KOPT-K1 (cell line): Measurements from ENCODE around the gene RTN1.

Source experiments
- H3K27ac ChIP-seq: fragments of 200-600 bp; sonication (generic); 2 replicates; pipeline ENCODE4 v1.5.1; 2016; ENCODE audit warnings: antibody characterized with exemption, mild to moderate bottlenecking, low read depth, low read length; ENCODE audit not compliant: poor library complexity, severe bottlenecking
- H3K36me3 ChIP-seq: fragments of 200-600 bp; sonication (generic); 2 replicates; pipeline ENCODE4 v1.5.1; 2017; ENCODE audit warnings: antibody characterized with exemption, mild to moderate bottlenecking, low read length, moderate library complexity; ENCODE audit not compliant: insufficient read depth
- H3K9me3 ChIP-seq: fragments of 200-600 bp; sonication (generic); 2 replicates; pipeline ENCODE4 v1.5.1; 2017; ENCODE audit warnings: antibody characterized with exemption, low read length, mild to moderate bottlenecking; ENCODE audit not compliant: insufficient read depth, poor library complexity, severe bottlenecking

Gene RTN1

DNA sequence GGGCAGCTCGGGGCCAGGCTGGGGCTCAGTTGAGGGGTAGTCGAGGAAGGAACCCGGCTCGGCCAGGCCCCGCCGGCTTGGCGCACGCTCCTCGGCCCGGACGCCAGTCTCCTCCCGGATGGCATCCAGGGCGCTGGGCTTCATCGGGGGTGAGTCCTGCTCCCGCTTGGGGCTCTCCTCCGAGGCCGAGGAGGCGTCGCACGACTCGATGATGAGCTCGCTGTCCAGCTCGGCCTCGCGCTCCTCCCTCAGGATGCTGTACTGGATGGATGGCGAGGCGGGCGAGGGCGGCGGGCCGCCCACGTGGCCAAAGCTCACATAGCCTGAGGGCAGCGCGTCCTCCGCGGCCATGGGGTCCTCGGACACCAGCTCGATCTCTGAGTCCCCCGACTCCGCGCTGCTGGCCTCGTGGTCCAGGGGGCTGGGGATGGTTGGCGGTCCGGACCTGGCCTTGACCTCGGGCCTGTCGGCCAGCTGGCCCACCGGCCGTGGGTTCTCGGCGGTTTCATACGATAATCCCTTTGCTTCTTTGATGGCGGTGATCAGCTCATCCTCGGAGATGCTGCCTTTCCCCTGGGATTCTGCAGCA is 143.4 kb downstream of the RTN1 start:
- Histone ChIP-seq H3K9me3 (no peaks in the 10 kb centered on the region), H3K36me3 (no peaks in the 10 kb centered on the region), H3K27ac (no peak overlapping the region)

GRCh38 chr14:59711080-59711479 is 159.5 kb downstream of the RTN1 start:
- Histone ChIP-seq H3K27ac (no peak overlapping the region), H3K36me3 (no peaks in the 10 kb centered on the region), H3K9me3 (no peaks in the 10 kb centered on the region)

- Histone ChIP-seq H3K36me3 (no peaks in the 10 kb centered on the region), H3K27ac (no peak overlapping the region), H3K9me3 (no peaks in the 10 kb centered on the region)
Measured at GRCh38 chr14:59707778-59708561, 162.6 kb downstream of the RTN1 start.

GRCh38 chr14:59705866-59706265 is 164.7 kb downstream of the RTN1 start:
- Histone ChIP-seq H3K27ac (no peak overlapping the region), H3K9me3 (peaks cover 3% of the 10 kb centered on the region), H3K36me3 (no peaks in the 10 kb centered on the region)

DNA sequence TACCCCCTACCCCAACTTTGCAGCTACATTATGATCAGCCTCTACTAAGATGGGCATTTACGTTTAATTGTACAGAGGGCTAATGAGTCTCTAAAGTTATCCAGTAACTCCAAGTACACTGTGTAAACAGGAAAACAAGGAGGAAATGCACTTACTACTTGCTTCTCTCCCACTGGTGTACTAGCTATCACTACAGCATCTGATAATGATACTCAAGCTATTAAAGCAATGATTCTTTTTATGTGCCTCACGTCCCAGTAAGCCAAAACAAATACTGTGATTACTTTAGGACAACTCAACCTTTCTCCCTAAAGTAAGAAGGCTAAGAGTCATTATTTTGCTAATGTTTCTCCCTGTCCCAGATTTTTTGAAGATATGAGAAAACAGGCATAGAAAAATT is 165.3 kb downstream of the RTN1 start:
- Histone ChIP-seq H3K27ac (no peak overlapping the region), H3K36me3 (no peaks in the 10 kb centered on the region), H3K9me3 (peaks cover 3% of the 10 kb centered on the region)

DNA sequence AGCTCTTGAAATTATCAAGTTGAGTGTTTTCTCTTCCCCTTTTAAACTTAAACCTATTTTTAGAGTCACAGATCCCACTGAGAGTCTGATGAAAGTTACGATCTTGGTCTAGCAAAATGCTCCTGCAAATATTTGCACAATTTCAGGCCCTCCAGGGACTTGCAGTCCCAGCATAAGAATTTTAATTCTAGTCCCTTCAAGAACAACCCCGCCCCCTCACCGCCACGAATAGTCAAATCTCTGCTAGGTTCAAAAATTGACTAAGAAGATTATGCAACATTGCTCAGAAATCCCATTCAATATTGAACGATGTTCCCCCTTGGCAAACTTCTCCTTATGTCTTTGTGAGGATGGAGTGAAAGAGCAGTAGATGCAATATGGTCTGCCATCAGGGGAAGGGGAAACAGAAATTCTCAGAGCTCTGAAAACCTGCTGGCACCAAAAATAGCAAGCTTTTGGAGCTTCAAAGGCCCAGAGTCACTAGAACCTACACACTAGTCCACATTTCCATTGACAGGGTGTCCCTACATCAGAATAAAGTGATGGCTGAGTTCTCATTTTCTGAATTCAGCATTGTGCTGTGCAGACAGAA is 166.4 kb downstream of the RTN1 start:
- H3K9me3 ChIP-seq, result peaks cover 3% of the 10 kb centered on the region
- no peaks in the 10 kb centered on the region for H3K36me3 ChIP-seq
- H3K27ac ChIP-seq, result no peak overlapping the region

GRCh38 chr14:59699442-59699841 is 171.1 kb downstream of the RTN1 start:
- Histone ChIP-seq H3K9me3 (peaks cover 3% of the 10 kb centered on the region), H3K27ac (no peak overlapping the region), H3K36me3 (no peaks in the 10 kb centered on the region)

DNA sequence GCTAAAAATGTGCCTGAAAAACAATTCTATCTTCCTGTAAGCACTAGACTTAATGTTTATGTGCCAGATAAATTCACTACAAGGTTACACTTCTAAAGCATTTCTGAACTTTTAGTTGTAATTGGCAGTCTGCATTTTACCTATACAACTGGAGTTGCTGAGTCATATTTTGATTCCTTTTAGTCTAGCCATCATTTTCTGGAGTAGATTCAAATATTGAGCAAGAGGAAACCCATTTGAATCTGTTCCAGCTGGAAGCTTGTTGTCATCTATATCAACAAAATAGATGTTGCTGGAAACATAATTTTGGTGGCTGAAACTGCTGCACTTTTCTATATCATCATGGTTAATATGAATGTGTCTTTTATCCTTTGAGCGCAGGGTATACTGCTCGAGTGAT is 171.8 kb downstream of the RTN1 start:
- peaks cover 3% of the 10 kb centered on the region for H3K9me3 ChIP-seq
- no peak overlapping the region for H3K27ac ChIP-seq
- no peaks in the 10 kb centered on the region for H3K36me3 ChIP-seq

DNA sequence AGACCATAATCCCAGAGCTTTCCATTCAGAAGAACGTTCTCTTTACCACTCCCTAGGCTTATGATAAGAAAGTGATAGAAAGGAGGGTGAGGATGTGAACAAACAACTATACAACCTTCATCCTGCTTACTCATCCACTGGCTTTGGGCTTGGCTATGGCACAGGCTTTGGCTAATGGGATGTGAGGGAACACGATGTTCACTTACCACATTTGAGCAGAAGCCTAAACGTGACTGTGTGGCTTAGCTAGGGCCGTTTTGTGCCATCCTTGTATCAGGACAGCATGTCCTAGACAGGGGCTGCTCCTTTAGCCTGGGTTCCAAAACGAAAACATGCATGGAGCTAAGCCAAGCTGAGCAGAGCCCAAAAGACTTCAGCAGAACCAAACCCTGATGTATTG is 175.4 kb downstream of the RTN1 start:
- H3K36me3 ChIP-seq, result no peaks in the 10 kb centered on the region
- no peaks in the 10 kb centered on the region for H3K9me3 ChIP-seq
- H3K27ac ChIP-seq, result no peak overlapping the region

GRCh38 chr14:59691266-59691665 is 179.3 kb downstream of the RTN1 start:
- H3K36me3 ChIP-seq, result no peaks in the 10 kb centered on the region
- H3K27ac ChIP-seq, result no peak overlapping the region
- H3K9me3 ChIP-seq, result no peaks in the 10 kb centered on the region

DNA sequence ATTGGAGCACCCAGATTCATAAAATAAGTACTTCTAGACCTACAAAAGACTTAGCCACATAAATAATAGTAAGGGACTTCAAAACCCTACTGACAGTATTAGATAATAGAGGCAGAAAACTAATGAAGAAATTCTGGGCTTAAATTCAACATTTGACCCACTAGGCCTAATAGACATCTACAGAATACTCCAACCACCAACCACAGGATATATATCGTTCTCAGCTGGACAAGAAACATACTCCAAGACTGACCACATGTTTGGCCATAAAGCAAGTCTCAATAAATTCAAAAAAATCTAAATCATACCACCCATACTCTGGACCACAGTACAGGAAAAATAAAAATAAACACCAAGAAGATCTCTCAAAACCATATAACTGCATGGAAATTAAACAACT is 180.2 kb downstream of the RTN1 start:
- H3K36me3 ChIP-seq, result no peaks in the 10 kb centered on the region
- no peak overlapping the region for H3K27ac ChIP-seq
- no peaks in the 10 kb centered on the region for H3K9me3 ChIP-seq

GRCh38 chr14:59688224-59689170 is 182.1 kb downstream of the RTN1 start:
- H3K36me3 ChIP-seq, result no peaks in the 10 kb centered on the region
- no peaks in the 10 kb centered on the region for H3K9me3 ChIP-seq
- no peak overlapping the region for H3K27ac ChIP-seq

DNA sequence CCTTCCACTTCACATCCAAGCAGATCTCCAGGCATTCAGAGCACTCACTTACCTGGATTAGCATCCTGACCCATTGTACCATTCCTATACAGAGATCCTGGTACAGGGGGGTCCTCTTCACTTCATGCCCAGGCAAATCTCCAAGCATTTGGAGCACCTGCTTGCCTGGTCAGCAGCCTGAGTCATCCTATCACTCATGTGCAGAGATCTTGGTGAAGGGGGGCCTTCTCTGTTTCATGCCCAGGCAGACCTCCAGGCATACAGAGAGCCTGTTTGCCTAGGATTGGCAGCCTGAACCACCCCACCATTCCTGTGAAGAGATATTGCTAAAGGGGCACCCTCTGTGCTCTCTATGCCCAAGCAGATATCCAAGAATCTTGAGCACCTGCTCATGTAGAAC is 182.9 kb downstream of the RTN1 start:
- no peak overlapping the region for H3K27ac ChIP-seq
- no peaks in the 10 kb centered on the region for H3K36me3 ChIP-seq
- no peaks in the 10 kb centered on the region for H3K9me3 ChIP-seq

- H3K9me3 ChIP-seq, result no peaks in the 10 kb centered on the region
- no peak overlapping the region for H3K27ac ChIP-seq
- H3K36me3 ChIP-seq, result no peaks in the 10 kb centered on the region
Measured at GRCh38 chr14:59679872-59680271, 190.7 kb downstream of the RTN1 start.

- peaks cover 3% of the 10 kb centered on the region for H3K9me3 ChIP-seq
- no peak overlapping the region for H3K27ac ChIP-seq
- no peaks in the 10 kb centered on the region for H3K36me3 ChIP-seq
Measured at GRCh38 chr14:59678352-59678751, 192.2 kb downstream of the RTN1 start.
